ENCODE results near the gene ST7.
"Not testable (repeated sequence)": the region's sequence is repeated elsewhere in the genome, so short reads cannot be mapped to it uniquely, and the experiment has no call there.

ST7 gene

DNA sequence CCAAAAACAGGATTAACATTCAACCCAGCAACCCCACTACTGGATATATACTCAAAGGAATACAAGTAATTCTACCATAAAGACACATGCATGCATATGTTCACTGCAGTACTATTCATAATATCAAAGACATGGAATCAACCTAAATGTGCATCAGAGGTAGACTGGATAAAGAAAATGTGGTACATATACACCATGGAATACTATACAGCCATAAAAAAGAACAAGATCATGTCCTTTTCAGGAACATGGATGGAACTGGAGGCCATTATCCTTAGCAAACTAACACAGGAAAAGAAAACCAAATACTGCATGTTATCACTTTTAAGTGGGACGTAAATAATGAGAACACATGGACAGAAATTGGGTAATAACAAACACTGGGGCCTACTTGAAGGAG lies 77.5 kb downstream of the ST7 start:
- not testable (repeated sequence) for DNase-seq (ENCODE audit: low read depth)

DNA sequence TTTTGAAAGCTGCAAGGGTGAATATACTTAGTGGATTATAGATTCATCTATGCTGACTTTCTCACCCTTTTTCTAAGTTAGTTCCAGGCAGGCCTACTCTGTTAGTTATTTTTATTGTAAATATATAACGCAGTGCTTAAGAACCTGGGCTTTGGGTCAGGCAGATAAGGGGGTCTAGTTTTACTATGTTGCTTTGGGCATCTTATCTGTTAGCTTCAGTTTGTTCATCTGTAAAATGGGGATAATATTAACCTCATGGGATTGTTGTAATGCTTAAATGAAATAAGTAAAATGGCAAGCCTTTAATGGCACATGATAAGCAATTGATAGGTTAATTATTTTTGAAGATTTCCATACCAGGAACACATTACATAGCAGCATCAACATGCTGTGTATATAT lies 79.5 kb downstream of the ST7 start:
- DNase-seq (ENCODE audit: low read depth): no peak

DNA sequence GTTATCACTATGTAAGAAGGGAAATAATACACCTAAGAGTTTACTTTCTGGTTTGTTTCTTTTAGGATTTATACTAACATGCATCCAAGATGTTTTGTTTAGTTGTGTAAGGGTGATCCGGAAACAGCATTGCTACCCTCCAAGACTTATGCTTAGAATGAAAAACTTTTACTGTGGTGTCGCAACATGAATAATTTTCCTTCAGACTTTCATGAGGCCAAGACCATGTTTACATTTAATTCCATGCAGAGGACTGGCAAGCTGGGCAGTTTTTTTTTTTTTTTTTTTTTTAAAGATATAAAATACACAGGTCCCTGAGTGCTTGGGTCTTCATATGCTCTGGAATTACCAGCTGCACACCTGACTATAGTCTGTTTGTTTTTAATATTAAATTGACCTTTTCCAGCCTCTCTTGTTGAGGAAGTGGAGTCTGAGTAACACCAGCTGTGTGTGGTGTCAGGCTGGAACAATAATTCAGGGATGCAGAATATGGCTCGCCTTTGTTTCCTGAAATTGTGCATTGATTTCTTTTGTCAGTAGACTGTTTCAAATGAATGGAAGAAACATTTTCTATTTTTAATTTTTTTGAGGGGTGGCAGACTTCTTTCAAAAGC lies 81.7 kb downstream of the ST7 start:
- DNase-seq (ENCODE audit: low read depth): no peak

DNA sequence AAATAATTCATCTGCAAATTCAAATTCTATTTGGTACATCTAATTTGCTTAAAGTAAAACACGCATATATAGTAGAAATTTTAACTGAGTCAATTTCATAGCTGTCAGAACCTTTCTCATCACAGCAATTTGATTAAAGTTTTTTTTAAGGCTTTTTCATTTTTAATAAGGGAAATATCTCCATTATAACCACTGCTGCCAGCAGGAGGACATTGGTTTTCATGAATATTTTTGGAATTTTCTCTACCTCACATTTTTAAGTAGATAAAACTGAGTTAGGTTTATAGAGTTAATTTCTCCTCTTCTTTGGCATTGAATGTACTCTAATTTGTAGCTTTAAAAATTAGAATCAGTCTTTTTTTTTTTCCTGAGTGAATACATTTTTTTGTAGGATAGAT lies 82.2 kb downstream of the ST7 start:
- no peak for DNase-seq (ENCODE audit: low read depth)

DNA sequence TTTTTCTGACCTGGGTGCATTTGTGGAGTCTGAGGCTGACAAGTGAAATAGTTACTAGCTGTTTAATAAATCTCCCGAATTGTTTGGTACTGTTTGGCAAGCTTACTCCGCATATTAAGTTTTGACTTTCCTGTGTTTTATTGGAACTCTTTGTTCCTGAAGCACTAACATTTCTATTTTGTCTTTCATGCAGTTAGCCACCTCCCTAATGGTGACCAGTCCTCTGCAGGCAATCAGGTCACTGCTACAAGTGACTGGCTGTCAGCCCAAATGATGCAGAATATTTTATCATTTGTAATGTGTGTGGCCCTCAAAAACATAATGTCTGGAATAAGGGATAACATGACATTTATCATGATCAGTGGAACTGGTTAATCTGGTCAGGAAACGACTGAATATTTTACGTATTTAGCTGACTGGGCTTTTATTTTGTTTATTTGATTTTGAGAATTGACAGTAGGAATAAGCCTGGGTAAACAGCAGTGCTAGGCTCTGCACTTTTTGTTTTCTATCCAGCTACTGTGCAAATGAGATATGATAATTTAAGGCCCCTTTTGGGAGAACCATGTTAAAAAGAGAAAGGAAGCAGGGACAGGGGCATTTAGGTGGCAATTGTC lies 82.9 kb downstream of the ST7 start:
- DNase-seq (ENCODE audit: low read depth): no peak

DNA sequence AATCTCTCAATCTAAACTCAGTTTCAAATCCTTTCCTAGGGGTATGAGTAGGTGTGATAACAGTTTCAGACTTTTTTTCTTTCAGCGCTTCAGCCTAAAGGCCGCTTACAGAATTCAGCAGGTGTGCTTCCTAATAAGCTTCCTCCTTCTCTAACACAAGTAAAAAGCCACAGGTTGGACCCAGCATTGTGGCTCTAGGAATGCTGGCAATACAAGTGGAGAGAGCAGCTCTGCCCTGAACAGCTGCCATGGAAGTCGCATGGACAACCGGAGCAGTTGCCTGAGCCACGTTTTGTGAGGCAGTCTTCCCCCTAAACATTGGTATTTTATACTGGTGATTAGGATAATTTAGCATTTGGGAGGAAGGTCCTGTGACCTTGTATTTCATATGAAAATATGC lies 83.5 kb downstream of the ST7 start:
- DNase-seq (ENCODE audit: low read depth): no peak

DNA sequence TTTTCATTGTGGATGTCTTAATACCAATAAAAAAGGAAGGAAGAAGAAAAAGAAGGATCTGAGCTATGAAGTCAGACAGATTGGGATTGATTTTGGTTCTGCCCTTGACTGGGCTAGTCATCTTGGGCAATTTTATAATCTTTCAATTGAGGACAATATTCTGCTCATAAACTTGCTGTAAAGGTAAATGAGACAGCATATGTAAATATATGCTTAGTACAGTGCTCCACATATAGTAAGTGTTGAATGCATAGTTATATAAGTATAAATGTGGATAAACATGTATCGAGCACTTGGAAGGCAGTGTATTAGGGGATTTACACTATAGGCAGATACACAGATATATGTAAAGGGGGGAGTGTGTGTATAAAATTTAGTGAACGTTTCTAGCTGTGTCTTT lies 85.1 kb downstream of the ST7 start:
- DNase-seq (ENCODE audit: low read depth): no peak

DNA sequence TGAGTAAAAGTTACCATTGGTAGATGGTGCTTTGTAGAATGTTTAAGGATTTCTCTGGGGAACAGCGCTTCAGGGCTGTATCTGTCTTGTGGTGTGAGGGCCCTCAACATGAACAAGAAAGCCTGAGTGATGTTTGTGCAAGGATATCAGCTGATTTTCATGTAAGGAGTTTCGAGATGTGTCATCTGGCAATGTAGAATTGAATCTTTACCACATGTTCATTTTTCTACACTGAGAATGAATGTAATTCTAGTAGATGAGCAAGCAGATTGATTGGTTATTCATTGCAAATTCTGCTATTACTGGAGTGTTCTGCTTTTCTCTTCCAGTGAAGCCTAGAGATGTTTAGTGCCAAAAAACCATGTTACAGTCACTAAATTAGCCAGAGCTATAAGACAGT lies 87.7 kb downstream of the ST7 start:
- DNase-seq (ENCODE audit: low read depth): no peak

DNA sequence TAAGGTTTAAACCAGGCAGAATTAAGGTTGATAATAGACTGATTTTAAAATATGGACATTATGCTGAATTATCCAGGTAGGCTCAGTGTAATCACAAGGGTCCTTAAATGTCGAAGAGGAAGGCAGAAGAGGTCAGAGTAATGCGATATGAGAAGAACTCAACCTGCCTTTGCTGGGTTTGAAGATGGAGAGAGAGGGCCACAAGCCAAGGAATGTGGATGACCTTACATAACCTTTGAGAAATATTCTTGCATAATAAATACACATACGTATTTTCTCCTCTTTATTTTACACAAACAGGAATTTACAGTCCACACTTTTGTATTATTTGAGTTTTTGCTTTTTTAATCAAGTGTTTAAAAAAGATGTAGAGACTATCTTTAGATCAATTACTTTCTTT lies 88.5 kb downstream of the ST7 start:
- no peak for DNase-seq (ENCODE audit: low read depth)

DNA sequence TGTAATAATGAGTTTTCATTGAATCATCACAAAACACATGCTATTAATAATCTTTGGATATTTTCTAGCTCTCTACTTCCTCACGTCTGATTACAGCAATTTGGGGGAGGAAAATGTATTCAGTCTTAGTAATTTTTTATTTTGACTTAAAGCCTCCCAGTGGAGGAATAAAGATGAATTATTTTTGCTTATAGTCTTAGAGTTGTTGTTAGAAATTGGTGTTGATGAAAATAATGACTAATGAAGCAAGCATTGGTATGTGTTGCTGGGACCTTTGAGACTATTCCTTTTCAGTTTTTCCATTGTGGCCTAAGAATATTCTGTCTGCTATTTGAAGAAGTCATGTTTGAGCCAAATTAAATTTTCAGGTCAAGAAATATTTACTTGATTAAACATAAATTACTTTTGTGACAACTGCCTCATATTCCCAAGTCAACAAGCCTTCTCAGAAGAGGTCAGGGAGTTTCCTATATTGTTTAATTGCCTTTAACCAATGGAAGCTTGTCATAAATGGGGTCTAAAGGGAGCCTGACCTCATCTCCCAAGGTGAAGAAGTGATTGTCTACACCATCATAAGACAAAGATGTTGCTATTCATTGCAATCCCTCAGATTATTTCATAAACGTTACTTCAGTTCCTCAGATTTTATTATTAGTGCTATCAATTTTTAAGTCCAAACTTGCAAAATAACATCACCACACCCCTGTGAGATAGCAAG lies 90.0 kb downstream of the ST7 start:
- no peak for DNase-seq (ENCODE audit: low read depth)

DNA sequence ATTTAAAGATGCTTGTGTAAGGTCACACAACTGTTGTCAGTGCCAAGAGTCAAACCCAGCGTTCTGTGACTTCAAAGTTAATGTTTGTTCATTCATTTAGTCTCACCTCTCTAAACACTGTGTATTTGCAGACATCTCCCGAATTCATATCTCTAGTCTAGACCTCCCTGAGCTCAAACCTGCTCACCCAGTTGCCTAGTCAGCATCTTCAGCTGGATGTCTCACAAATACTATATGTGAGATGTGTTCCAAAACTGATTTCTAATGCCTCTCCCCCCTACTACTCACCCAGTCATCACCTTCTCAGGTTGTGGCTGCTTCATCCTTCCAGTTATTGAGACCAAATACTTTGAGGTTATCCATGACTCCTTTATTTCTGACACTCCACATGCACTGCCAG lies 91.4 kb downstream of the ST7 start:
- DNase-seq (ENCODE audit: low read depth): no peak

DNA sequence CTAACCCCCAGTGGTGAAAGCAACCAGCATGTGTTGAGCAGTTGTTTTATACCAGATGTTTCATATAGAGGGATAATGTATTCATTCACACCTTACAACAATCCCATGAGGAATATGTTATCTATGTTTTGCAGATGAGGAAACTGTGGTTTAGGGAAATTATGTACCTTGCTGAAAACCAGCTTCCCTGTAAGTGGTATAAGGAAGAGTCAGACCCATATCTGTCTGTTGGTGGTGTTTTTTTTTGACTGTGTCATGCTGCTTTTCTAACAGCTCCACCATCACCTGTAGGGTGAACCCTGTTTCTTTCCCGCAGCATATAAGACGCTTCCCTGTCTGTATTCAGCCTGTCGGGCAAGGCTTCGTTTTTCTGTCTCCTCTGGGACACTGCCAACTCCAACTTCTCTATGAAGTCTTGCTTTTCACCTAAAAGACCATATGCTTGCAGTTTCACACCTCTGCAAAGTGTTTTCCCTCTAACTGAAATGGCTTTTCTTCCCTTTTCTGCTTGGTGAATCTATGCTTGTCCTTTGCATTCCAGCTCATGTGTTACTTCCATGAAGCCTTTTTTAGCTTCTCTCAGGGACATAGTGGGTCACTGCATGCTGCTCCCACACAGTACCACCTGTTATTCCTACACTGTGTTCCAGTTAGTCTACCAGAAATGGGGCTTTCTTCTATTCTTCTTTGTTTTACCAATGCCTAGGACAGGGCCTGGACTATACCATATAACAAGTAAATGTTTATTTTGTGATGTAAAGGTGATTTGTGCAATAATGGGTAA lies 92.8 kb downstream of the ST7 start:
- DNase-seq (ENCODE audit: low read depth): no peak

DNA sequence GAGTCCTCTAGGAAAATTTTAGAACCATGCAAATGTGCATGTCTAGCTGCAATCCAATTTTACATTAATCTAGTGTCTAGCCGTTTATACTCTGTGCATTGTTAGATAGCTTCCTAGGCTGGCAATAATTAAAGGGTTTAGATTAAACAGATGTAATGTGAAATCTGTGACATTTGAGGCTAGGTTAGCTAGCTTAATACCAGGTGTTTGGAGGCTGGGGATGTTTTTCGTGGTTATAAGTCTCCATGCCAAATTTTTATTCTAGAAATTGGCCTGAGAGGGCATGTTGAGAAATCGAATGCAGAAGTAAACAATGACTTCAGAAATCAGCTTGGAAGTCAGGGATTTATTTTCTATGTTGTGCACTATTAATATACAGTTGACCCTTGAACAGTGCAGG lies 94.2 kb downstream of the ST7 start:
- DNase-seq (ENCODE audit: low read depth): no peak

DNA sequence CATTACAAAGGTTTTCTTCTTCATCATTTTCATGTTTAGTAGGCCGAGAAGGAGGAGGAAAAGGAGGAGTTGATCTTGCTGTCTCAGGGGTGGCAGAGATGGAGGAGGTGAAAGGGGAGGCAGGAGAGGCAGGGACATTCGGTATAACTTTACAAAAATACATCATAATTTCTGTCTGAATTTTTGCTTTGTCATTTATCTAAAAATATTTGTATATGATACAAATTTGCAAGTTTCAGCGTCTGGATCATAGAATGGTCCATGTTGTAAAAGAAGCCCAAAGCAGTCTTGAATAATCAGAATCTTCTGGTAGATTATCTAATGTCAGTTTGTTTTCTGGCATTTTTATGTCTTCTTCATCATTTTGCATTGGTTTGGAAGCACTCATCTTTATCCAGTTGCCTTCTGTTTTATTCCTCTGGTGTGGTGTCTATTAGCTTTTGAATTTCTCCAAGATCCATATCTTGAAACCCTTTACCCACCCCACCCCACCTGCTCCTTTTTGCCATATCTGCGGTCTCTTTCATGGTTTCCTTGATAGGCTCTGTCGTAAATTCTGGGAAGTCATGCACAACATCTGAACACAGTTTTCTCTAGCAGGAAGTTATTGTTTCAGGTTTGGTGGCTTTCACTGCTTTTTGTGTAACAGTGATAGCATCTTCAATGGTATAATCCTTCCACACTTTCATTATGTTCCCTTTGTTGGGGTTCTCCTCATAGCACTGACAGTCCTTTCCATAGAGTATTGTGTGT lies 95.0 kb downstream of the ST7 start:
- no peak for DNase-seq (ENCODE audit: low read depth)

DNA sequence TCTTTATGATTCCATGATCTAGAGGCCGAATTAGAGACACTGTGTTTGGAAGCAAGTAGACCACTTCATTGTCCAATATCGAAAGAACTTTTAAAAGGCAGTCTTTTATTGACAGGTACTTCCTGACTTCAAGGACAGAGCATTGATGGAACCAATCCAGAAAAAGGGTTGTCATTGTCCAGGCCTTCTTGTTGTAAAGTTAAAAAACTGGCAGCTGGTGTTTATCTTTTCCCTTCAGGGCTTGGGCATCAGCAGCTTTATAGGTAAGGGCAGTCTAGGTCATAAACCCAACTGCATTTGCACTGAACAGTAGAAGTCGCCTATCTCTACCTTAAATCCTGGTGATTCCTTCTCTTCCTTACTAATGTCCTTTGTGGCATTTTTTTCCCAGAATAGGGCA lies 95.6 kb downstream of the ST7 start:
- no peak for DNase-seq (ENCODE audit: low read depth)

DNA sequence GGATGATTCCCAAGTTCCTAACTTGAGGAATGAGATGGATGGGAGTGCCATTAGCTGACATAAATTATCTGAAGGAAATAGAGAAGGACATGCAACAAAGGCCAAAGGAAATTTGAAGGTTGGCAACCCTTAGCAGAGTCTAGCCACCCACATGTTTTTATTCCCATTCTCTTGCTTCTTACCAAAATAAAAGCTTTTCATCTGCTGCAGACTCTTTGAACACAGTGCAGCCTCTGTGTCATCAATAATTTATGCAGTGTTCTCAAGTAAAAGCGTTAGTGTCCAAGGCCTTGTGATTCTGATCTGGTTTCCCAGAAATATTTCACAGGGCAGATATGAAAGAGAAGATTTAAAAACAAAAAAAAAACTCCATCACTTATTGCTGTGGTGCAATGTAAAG lies 98.5 kb downstream of the ST7 start:
- DNase-seq (ENCODE audit: low read depth): no peak

DNA sequence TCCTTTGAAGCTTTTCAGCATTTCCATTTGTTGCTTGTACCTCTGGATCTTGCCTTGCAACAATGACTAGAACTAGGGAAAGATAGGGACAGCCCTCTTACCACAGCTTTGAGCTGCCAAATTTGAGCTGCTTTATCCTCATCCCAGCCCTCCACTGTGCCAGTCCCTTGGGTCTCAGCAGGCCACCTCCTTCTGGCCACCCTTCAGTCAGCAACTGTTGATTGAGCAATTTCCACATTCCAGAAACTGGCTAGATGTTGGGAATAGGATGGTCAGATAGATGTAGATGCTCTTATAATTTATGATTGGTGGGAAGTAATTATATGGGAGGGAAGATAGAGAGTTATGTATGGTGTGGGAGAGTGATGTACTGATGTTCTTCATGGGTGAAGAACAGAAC lies 100.1 kb downstream of the ST7 start:
- no peak for DNase-seq (ENCODE audit: low read depth)

DNA sequence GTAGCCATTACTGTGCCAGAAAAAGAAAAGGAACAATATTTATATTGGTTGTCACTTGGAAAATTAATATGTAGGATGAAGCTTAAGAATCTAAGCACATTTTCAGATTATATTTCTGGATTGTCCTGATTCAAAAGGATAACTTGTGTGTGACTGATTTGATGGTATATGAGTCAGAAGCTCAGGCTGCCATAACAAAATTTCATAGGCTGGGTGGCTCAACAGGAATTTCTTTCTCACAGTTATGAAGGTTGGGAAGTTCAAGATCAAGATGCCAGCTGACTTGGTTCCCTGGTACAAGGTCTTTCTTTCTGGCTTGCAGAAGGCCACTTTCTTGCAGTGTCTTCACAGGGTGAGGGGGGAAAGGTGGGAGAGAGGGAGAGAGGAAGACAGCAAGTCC lies 108.5 kb downstream of the ST7 start:
- no peak for DNase-seq (ENCODE audit: low read depth)

DNA sequence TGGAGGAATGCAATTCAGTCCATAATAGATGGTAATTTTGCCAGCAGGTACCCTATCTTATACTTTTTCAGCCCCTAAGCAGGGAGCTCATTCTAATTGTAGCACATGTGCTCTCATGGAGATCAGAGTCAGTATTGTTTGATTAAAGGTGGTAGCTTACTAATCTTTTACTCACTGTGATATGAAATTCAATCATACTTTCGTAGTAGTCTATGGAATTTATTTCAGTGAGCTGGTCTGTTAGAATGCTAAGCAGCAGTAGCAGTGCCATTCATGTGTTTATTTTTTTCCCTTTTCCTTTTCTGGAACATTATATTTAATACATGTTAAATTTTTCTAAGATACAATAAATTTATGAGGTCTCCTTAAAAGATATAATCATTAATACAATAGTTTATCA lies 109.0 kb downstream of the ST7 start:
- DNase-seq (ENCODE audit: low read depth): no peak

DNA sequence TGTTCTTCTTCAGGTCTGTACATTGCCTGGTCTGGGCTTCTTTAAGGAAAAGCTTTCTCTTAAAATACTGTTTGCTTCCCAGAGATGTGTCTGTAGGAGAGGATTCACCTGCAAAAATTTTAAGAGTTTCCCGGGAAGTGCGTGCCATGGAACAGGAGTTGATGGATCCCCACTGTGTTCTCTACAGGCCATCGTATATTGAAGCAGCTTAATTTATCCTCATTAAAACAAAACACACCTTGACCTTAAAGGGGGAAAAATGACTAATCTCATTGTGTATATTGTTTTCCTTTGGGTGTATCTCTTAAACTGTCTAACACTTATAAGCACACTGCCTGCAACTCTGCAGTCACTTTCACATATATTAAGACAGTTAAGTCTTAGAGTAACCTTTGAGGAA lies 111.4 kb downstream of the ST7 start:
- no peak for DNase-seq (ENCODE audit: low read depth)

DNA sequence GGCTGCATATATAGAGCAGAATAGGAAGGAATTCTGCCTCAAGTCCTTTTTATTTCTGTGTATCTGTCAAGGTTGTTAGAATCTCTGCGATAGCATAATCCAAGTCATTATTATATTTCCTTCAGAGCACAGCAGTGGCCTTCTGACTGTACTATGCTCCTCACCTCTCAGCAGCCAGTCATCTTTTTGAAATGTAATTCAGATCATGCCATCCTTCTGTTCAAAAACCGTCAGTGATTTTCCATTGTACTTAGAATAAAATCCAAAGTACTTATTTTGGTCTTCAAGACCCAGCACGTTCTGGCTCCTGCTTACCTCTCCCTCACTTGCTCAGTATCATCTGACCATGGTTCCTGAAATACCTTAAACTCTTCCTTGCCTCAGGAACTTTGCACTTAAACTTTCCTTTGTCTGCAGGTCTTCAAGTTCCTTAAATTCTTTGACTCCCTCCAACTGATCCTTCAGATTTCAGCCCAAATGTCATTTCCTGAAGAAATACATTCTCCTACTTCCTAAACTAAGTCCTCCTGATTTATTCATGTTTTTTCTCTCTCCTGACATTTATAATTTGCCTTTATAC lies 112.4 kb downstream of the ST7 start:
- no peak for DNase-seq (ENCODE audit: low read depth)

DNA sequence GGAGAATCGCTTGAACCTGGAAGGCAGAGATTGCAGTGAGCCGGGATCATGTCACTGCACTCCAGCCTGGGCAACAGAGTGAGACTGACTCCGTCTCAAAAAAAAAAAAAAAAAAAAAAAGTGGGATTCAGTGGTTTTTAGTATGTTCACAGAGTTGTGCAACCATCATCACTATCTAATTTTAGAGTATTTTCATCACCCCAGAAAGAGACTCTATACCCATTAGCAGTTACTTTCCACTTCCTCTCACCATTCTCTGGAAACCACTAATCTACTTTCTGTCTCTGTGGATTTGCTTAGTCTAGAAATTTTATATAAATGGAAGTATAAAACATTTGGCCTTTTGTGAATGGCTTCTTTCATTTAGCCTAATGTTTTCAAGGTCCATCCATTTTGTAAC lies 113.4 kb downstream of the ST7 start:
- no peak for DNase-seq (ENCODE audit: low read depth)
